K562 (cell line): ENCODE measurements around the gene CMTR1. TPM values are rescaled to one million over a fixed set of nuclear protein-coding genes. Genes with fewer than 3 reads are reported as not detected.

Experiments used
- ATAC-seq: fragments of 200-7000 bp; cut with Tn5 transposase; 3 replicates; pipeline ENCODE4 v1.9.1; 2020; ENCODE audit warnings: moderate library complexity
- BruUV-seq: library from RNA; stranded (reverse); fragments of 400-500 nt; replicated peaks from 2 replicates; lab custom pipeline; 2021; lab: Mats Ljungman, UMichigan
- CTCF ChIA-PET: fragments of 300-600 bp; formaldehyde crosslinking; extraction: SDS; loops from one replicate; lab custom pipeline; 2021; ENCODE audit warnings: low intra/inter-chr PET ratio; lab: Yijun Ruan, JAX
- POLR2A ChIA-PET: fragments of 300-600, 350-650 bp; sonication (Branson Sonifier 250); formaldehyde crosslinking; extraction: SDS; loops from one replicate; lab custom pipeline; 2021; ENCODE audit warnings: antibody characterized with exemption, inconsistent platforms; lab: Yijun Ruan, JAX
- DNase-seq, 4 experiments: peaks; one replicate each; pipeline versions ENCODE4 v3.0.0 to v3.0.0-alpha.2; 2011 to 2018; ENCODE audit warnings: low spot score in 3 of 4, mixed read lengths in 3 of 4; ENCODE audit errors: extremely low read depth in 1 of 4
- FAIRE-seq: peaks from 2 replicates; lab custom pipeline; 2011; peaks lifted over from hg19 to GRCh38; lab: Jason Lieb, UNC
- H2AFZ ChIP-seq: 2 replicates; pipeline ENCODE4 v1.6.0; 2011; ENCODE audit warnings: low read depth, low read length, control low read depth, inconsistent platforms
- H3K27ac ChIP-seq: fragments of 200-600 bp; 3 replicates; pipeline ENCODE4 v1.8.0; 2011; ENCODE audit warnings: low read depth, mild to moderate bottlenecking, control low read depth, inconsistent platforms, low read length, moderate library complexity, mixed read lengths; ENCODE audit errors: extremely low read depth
- H3K27me3 ChIP-seq, 2 experiments: fragments of 300-600 bp in 1 of 2; 2 replicates in 1 of 2; 3 replicates in 1 of 2; pipeline versions ENCODE4 v1.6.0 to v1.8.0; 2011; ENCODE audit warnings: inconsistent platforms in 2 of 2, low read length in 2 of 2, mild to moderate bottlenecking in 1 of 2, mixed read lengths in 1 of 2, moderate library complexity in 1 of 2; ENCODE audit not compliant: control insufficient read depth in 2 of 2, insufficient read depth in 2 of 2
- H3K36me3 ChIP-seq: fragments of 300-600 bp; 3 replicates; pipeline ENCODE4 v1.8.0; 2011; ENCODE audit warnings: mild to moderate bottlenecking, low read length, inconsistent platforms; ENCODE audit not compliant: control insufficient read depth, insufficient read depth
- H3K4me1 ChIP-seq, 2 experiments: fragments of 200-600 bp in 1 of 2; replicated peaks in 1 of 2; 2 replicates in 1 of 2; 3 replicates in 1 of 2; pipeline versions ENCODE4 v1.5.1 to v1.8.0; 2011; ENCODE audit warnings: inconsistent platforms in 2 of 2, low read length in 2 of 2, mild to moderate bottlenecking in 1 of 2, mixed read lengths in 1 of 2, moderate library complexity in 1 of 2; ENCODE audit not compliant: control insufficient read depth in 2 of 2, insufficient read depth in 2 of 2
- H3K4me2 ChIP-seq: 2 replicates; pipeline ENCODE4 v1.6.1; 2011; ENCODE audit warnings: low read length, control low read depth, inconsistent platforms, mixed read lengths; ENCODE audit not compliant: insufficient read depth
- H3K4me3 ChIP-seq: fragments of 200-600 bp; sonication (generic), shearing (Covaris generic); 2 replicates; pipeline ENCODE4 v1.5.1; 2016; ENCODE audit warnings: control low read depth, inconsistent platforms
- H3K79me2 ChIP-seq: fragments of 200-600 bp; 3 replicates; pipeline ENCODE4 v1.8.0; 2011; ENCODE audit warnings: low read length, inconsistent platforms; ENCODE audit not compliant: control insufficient read depth, insufficient read depth
- H3K9ac ChIP-seq, 2 experiments: 2 replicates each; pipeline versions ENCODE4 v1.6.0 to v1.6.1; 2011; ENCODE audit warnings: low read depth in 2 of 2, low read length in 2 of 2, control low read depth in 1 of 2, inconsistent platforms in 1 of 2, mild to moderate bottlenecking in 1 of 2, mixed read lengths in 1 of 2; ENCODE audit not compliant: insufficient read depth in 1 of 2
- H3K9me1 ChIP-seq: one replicate; pipeline ENCODE4 v1.6.0; 2011; ENCODE audit warnings: inconsistent platforms, mild to moderate bottlenecking, low read length, moderate library complexity; ENCODE audit not compliant: control insufficient read depth, insufficient read depth
- H3K9me3 ChIP-seq: replicated peaks from 2 replicates; pipeline ENCODE4 v1.5.1; 2011; ENCODE audit warnings: low read depth, low read length, inconsistent platforms; ENCODE audit not compliant: control insufficient read depth, insufficient read depth
- H4K20me1 ChIP-seq: replicated peaks from 2 replicates; pipeline ENCODE4 v1.6.1; 2011; ENCODE audit warnings: low read length, inconsistent platforms, mixed read lengths; ENCODE audit not compliant: control insufficient read depth, insufficient read depth
- CEBPZ ChIP-seq: fragments of 150-350 bp; IDR thresholded peaks from 2 replicates; pipeline ENCODE4 v1.6.1; 2014; ENCODE audit warnings: low read depth, mild to moderate bottlenecking, low read length, borderline replicate concordance
- L3MBTL2 ChIP-seq: fragments of 450-650 bp; IDR thresholded peaks from 2 replicates; pipeline ENCODE4 v1.6.1; 2016; ENCODE audit warnings: mild to moderate bottlenecking, moderate library complexity
- WGBS: fragments of 100-300 bp; shearing (Covaris generic); methylation state at CpG from one replicate; pipeline ENCODE4 v1.1.6; 2016; ENCODE audit warnings: low coverage, mixed read lengths; ENCODE audit not compliant: insufficient coverage; ENCODE audit errors: missing lambda C conversion rate; 5-methylcytosine and 5-hydroxymethylcytosine counted together
- in situ Hi-C: fragments of 300-500 bp; cut with MboI; formaldehyde crosslinking; loops from 4 replicates; pipeline ENCODE4 v1.15.0; 2018; ENCODE audit warnings: inconsistent platforms, mixed read lengths
- intact Hi-C: fragments of 100-400 bp; cut with micrococcal nuclease; formaldehyde crosslinking; loops from 2 replicates; pipeline ENCODE4 v1.14.2; 2022
- polyA plus RNA-seq, 8 experiments: library from polyadenylated mRNA; depleted of rRNA in 4 of 8; stranded (reverse) in 5 of 8; unstranded in 3 of 8; fragments of >200 nt; fragmentation: Nextera tagmentation in 2 of 8; fragmentation: Illumina TruSeq in 1 of 8; extraction: Ambion mirVana in 2 of 8; extraction: Trizol in 1 of 8; gene quantifications; 2 replicates each; pipeline versions ENCODE4 v1.2.1 to v1.2.3, GENCODE V29; 2011 to 2014; ENCODE audit warnings: inconsistent platforms in 1 of 8, missing spikeins in 1 of 8
- total RNA-seq, 7 experiments: library from RNA; depleted of rRNA in 6 of 7; stranded (reverse); fragments of >200 nt in 6 of 7; fragmentation: Illumina TruSeq in 2 of 7; extraction: Trizol in 2 of 7; gene quantifications; 2 replicates each; pipeline versions ENCODE4 v1.2.1 to v1.2.3, GENCODE V29; 2011 to 2021; ENCODE audit warnings: low replicate concordance in 1 of 7

CMTR1 gene
- total and polyA plus RNA-seq, 9 of the 15 experiments (the other 6 are each of a cell fraction or from before 2014, with no cell fraction given) = 2.9 to 63.5 (median 49.5) TPM

GRCh38 chr6:37524970-37525318 lies 91.9 kb downstream of the CMTR1 start:
- Histone ChIP-seq H3K79me2 (no peaks in the 10 kb centered on the region), H3K9me3 (no peaks in the 10 kb centered on the region), H3K27ac (no peak overlapping the region), H2AFZ (no peak overlapping the region), H4K20me1 (no peaks in the 10 kb centered on the region), H3K36me3 (no peaks in the 10 kb centered on the region), H3K9me1 (no peaks in the 10 kb centered on the region), H3K4me3 (no peak overlapping the region), H3K4me2 (no peak overlapping the region), H3K4me1 (no peaks in the 10 kb centered on the region), H3K9ac (no peak overlapping the region), H3K27me3 (peaks cover 40 to 63% of the 10 kb centered on the region in 2 experiments)
- FAIRE-seq (no peak), ATAC-seq (no peak), DNase-seq (no peak)
- in situ Hi-C loops = no loop called here
- CTCF ChIA-PET = interaction anchor here (0.7 kb wide), 1 partner anchor 23 kb away, joined by 5 read pairs; no protein-coding TSS in a partner anchor
- intact Hi-C loops = no loop called here
- POLR2A ChIA-PET = interaction anchor here (0.6 to 2.1 kb wide), 6 partner anchors 8 to 1992 kb away, joined by 3 to 6 read pairs (median 4); no protein-coding TSS in a partner anchor
- no peak for TF ChIP-seq L3MBTL2
- TF ChIP-seq CEBPZ = no peak
- TF ChIP-seq, all 486 proteins: peak for 0
- WGBS = 8% methylated on average over 4 of the region's 4 CpGs
- no TSS peak for BruUV-seq
